K562 (cell line): ENCODE data around the gene GNAT3. TPM values are rescaled to one million over a fixed set of nuclear protein-coding genes. Genes with fewer than 3 reads are reported as not detected.

ENCODE experiments used
- ATAC-seq: fragments of 200-7000 bp; cut with Tn5 transposase; 3 replicates; pipeline ENCODE4 v1.9.1; 2020; ENCODE audit warnings: moderate library complexity
- BruUV-seq: library from RNA; stranded (reverse); fragments of 400-500 nt; replicated peaks from 2 replicates; lab custom pipeline; 2021; lab: Mats Ljungman, UMichigan
- CTCF ChIA-PET: fragments of 300-600 bp; formaldehyde crosslinking; extraction: SDS; loops from one replicate; lab custom pipeline; 2021; ENCODE audit warnings: low intra/inter-chr PET ratio; lab: Yijun Ruan, JAX
- POLR2A ChIA-PET: fragments of 300-600, 350-650 bp; sonication (Branson Sonifier 250); formaldehyde crosslinking; extraction: SDS; loops from one replicate; lab custom pipeline; 2021; ENCODE audit warnings: antibody characterized with exemption, inconsistent platforms; lab: Yijun Ruan, JAX
- DNase-seq, 4 experiments: peaks; one replicate each; pipeline versions ENCODE4 v3.0.0 to v3.0.0-alpha.2; 2011 to 2018; ENCODE audit warnings: low spot score in 3 of 4, mixed read lengths in 3 of 4; ENCODE audit errors: extremely low read depth in 1 of 4
- FAIRE-seq: peaks from 2 replicates; lab custom pipeline; 2011; peaks lifted over from hg19 to GRCh38; lab: Jason Lieb, UNC
- H2AFZ ChIP-seq: 2 replicates; pipeline ENCODE4 v1.6.0; 2011; ENCODE audit warnings: low read depth, low read length, control low read depth, inconsistent platforms
- H3K27ac ChIP-seq: fragments of 200-600 bp; 3 replicates; pipeline ENCODE4 v1.8.0; 2011; ENCODE audit warnings: low read depth, mild to moderate bottlenecking, control low read depth, inconsistent platforms, low read length, moderate library complexity, mixed read lengths; ENCODE audit errors: extremely low read depth
- H3K27me3 ChIP-seq, 2 experiments: fragments of 300-600 bp in 1 of 2; 2 replicates in 1 of 2; 3 replicates in 1 of 2; pipeline versions ENCODE4 v1.6.0 to v1.8.0; 2011; ENCODE audit warnings: inconsistent platforms in 2 of 2, low read length in 2 of 2, mild to moderate bottlenecking in 1 of 2, mixed read lengths in 1 of 2, moderate library complexity in 1 of 2; ENCODE audit not compliant: control insufficient read depth in 2 of 2, insufficient read depth in 2 of 2
- H3K36me3 ChIP-seq: fragments of 300-600 bp; 3 replicates; pipeline ENCODE4 v1.8.0; 2011; ENCODE audit warnings: mild to moderate bottlenecking, low read length, inconsistent platforms; ENCODE audit not compliant: control insufficient read depth, insufficient read depth
- H3K4me1 ChIP-seq, 2 experiments: fragments of 200-600 bp in 1 of 2; replicated peaks in 1 of 2; 2 replicates in 1 of 2; 3 replicates in 1 of 2; pipeline versions ENCODE4 v1.5.1 to v1.8.0; 2011; ENCODE audit warnings: inconsistent platforms in 2 of 2, low read length in 2 of 2, mild to moderate bottlenecking in 1 of 2, mixed read lengths in 1 of 2, moderate library complexity in 1 of 2; ENCODE audit not compliant: control insufficient read depth in 2 of 2, insufficient read depth in 2 of 2
- H3K4me2 ChIP-seq: 2 replicates; pipeline ENCODE4 v1.6.1; 2011; ENCODE audit warnings: low read length, control low read depth, inconsistent platforms, mixed read lengths; ENCODE audit not compliant: insufficient read depth
- H3K4me3 ChIP-seq: fragments of 200-600 bp; sonication (generic), shearing (Covaris generic); 2 replicates; pipeline ENCODE4 v1.5.1; 2016; ENCODE audit warnings: control low read depth, inconsistent platforms
- H3K79me2 ChIP-seq: fragments of 200-600 bp; 3 replicates; pipeline ENCODE4 v1.8.0; 2011; ENCODE audit warnings: low read length, inconsistent platforms; ENCODE audit not compliant: control insufficient read depth, insufficient read depth
- H3K9ac ChIP-seq, 2 experiments: 2 replicates each; pipeline versions ENCODE4 v1.6.0 to v1.6.1; 2011; ENCODE audit warnings: low read depth in 2 of 2, low read length in 2 of 2, control low read depth in 1 of 2, inconsistent platforms in 1 of 2, mild to moderate bottlenecking in 1 of 2, mixed read lengths in 1 of 2; ENCODE audit not compliant: insufficient read depth in 1 of 2
- H3K9me1 ChIP-seq: one replicate; pipeline ENCODE4 v1.6.0; 2011; ENCODE audit warnings: inconsistent platforms, mild to moderate bottlenecking, low read length, moderate library complexity; ENCODE audit not compliant: control insufficient read depth, insufficient read depth
- H3K9me3 ChIP-seq: replicated peaks from 2 replicates; pipeline ENCODE4 v1.5.1; 2011; ENCODE audit warnings: low read depth, low read length, inconsistent platforms; ENCODE audit not compliant: control insufficient read depth, insufficient read depth
- H4K20me1 ChIP-seq: replicated peaks from 2 replicates; pipeline ENCODE4 v1.6.1; 2011; ENCODE audit warnings: low read length, inconsistent platforms, mixed read lengths; ENCODE audit not compliant: control insufficient read depth, insufficient read depth
- BACH1 ChIP-seq: fragments of 200-800 bp; sonication (Bioruptor generic); IDR thresholded peaks from 2 replicates; pipeline ENCODE4 v1.6.1; 2016; ENCODE audit warnings: missing genetic modification characterization, missing compliant biosample characterization
- JUNB ChIP-seq: fragments of 450-650 bp; formaldehyde crosslinking; conservative IDR thresholded peaks from 2 replicates; pipeline ENCODE4 v1.4.0; 2020; ENCODE audit warnings: mild to moderate bottlenecking
- JUND ChIP-seq, 2 experiments: IDR thresholded peaks; 2 replicates in 1 of 2; 3 replicates in 1 of 2; pipeline ENCODE4 v1.6.1; 2011; ENCODE audit warnings: borderline replicate concordance in 2 of 2, low read depth in 2 of 2, low read length in 2 of 2, improper control_type of control experiment in 1 of 2, missing biosample characterization in 1 of 2, missing genetic modification characterization in 1 of 2, missing genetic modification reagents in 1 of 2
- LARP7 ChIP-seq: fragments of 450-650 bp; IDR thresholded peaks from 2 replicates; pipeline ENCODE4 v1.6.1; 2016
- SIX5 ChIP-seq, 2 experiments: IDR thresholded peaks; 2 replicates each; pipeline ENCODE4 v1.6.1; 2011; ENCODE audit warnings: low read length in 2 of 2, borderline replicate concordance in 1 of 2, low read depth in 1 of 2, mild to moderate bottlenecking in 1 of 2, moderate library complexity in 1 of 2; ENCODE audit not compliant: insufficient read depth in 1 of 2
- TFAM ChIP-seq: fragments of 250-450 bp; sonication (Bioruptor Pico); conservative IDR thresholded peaks from 2 replicates; pipeline ENCODE4 v1.5.0; 2021; ENCODE audit warnings: mild to moderate bottlenecking, moderate library complexity
- ZNF384 ChIP-seq: IDR thresholded peaks from 2 replicates; pipeline ENCODE4 v1.6.1; 2012; ENCODE audit warnings: low read depth, low read length, improper control_type of control experiment
- WGBS: fragments of 100-300 bp; shearing (Covaris generic); methylation state at CpG from one replicate; pipeline ENCODE4 v1.1.6; 2016; ENCODE audit warnings: low coverage, mixed read lengths; ENCODE audit not compliant: insufficient coverage; ENCODE audit errors: missing lambda C conversion rate; 5-methylcytosine and 5-hydroxymethylcytosine counted together
- in situ Hi-C: fragments of 300-500 bp; cut with MboI; formaldehyde crosslinking; loops from 4 replicates; pipeline ENCODE4 v1.15.0; 2018; ENCODE audit warnings: inconsistent platforms, mixed read lengths
- intact Hi-C: fragments of 100-400 bp; cut with micrococcal nuclease; formaldehyde crosslinking; loops from 2 replicates; pipeline ENCODE4 v1.14.2; 2022
- polyA plus RNA-seq, 8 experiments: library from polyadenylated mRNA; depleted of rRNA in 4 of 8; stranded (reverse) in 5 of 8; unstranded in 3 of 8; fragments of >200 nt; fragmentation: Nextera tagmentation in 2 of 8; fragmentation: Illumina TruSeq in 1 of 8; extraction: Ambion mirVana in 2 of 8; extraction: Trizol in 1 of 8; gene quantifications; 2 replicates each; pipeline versions ENCODE4 v1.2.1 to v1.2.3, GENCODE V29; 2011 to 2014; ENCODE audit warnings: inconsistent platforms in 1 of 8, missing spikeins in 1 of 8
- total RNA-seq, 7 experiments: library from RNA; depleted of rRNA in 6 of 7; stranded (reverse); fragments of >200 nt in 6 of 7; fragmentation: Illumina TruSeq in 2 of 7; extraction: Trizol in 2 of 7; gene quantifications; 2 replicates each; pipeline versions ENCODE4 v1.2.1 to v1.2.3, GENCODE V29; 2011 to 2021; ENCODE audit warnings: low replicate concordance in 1 of 7

The GNAT3 gene
- total and polyA plus RNA-seq, 9 of the 15 experiments (the other 6 are each of a cell fraction or from before 2014, with no cell fraction given): not detected

DNA sequence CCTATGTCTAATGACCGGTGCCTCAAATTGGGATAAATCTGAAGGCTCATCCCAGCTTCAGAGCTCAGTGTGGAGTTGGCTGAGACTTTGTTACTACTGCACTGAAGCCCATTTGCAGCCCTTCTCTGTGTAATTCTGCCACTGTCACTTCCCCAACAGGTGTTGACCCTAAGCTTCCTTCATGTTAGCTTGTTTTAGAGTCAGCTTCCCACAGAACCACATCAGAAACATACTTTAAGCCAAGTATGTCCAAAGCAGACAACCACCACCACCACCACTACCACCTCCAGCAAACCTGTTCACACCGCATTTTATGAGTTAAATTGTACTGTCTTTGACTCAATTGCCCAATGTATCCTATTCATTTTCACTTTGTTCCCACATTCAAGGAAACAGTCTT, 25.2 kb upstream of the GNAT3 start (continued):
- TF ChIP-seq JUND (IDR thresholded peaks at IDR 0.05; ENCODE audit: borderline replicate concordance, low read depth, low read length): no peak
- no peak for TF ChIP-seq JUND (tag; IDR thresholded peaks at IDR 0.05; ENCODE audit: borderline replicate concordance, low read depth, low read length)
- no peak for TF ChIP-seq BACH1
- no peak for TF ChIP-seq ZNF384
- TF ChIP-seq LARP7: no peak
- TF ChIP-seq TFAM (CRISPR knock-in tag): no peak

- no TSS peak for BruUV-seq
- no peaks in the 10 kb centered on the region for H3K9me1 ChIP-seq
- WGBS: 0% methylated on average over 2 of the region's 2 CpGs
- no peaks in the 10 kb centered on the region for H3K4me1 ChIP-seq
- FAIRE-seq (no peak), ATAC-seq (no peak), DNase-seq (no peak)
- H3K36me3 ChIP-seq: no peaks in the 10 kb centered on the region
- no peak overlapping the region for H3K4me2 ChIP-seq
- CTCF ChIA-PET: no interaction called here
- no peak overlapping the region for H3K9ac ChIP-seq
- in situ Hi-C loops (no loop called here), intact Hi-C loops (no loop called here)
- no peaks in the 10 kb centered on the region for H3K79me2 ChIP-seq
- H3K27me3 ChIP-seq: no peaks in the 10 kb centered on the region
- H3K27ac ChIP-seq: no peak overlapping the region
- no peaks in the 10 kb centered on the region for H3K9me3 ChIP-seq
- H4K20me1 ChIP-seq: no peaks in the 10 kb centered on the region
- no peak for TF ChIP-seq JUNB (CRISPR knock-in tag)
- TF ChIP-seq SIX5 (IDR thresholded peaks at IDR 0.05; ENCODE audit: borderline replicate concordance in 1 of 2, insufficient read depth in 1 of 2, low read depth in 1 of 2, low read length in 2 of 2): no peak
- POLR2A ChIA-PET: no interaction called here
- no peak overlapping the region for H3K4me3 ChIP-seq
- H2AFZ ChIP-seq: no peak overlapping the region
Observed at GRCh38 chr7:80536426-80536825, 24.6 kb upstream of the GNAT3 start.
